HEK293 (cell line): Measurements from ENCODE around the gene RHBDD1.

ENCODE experiments used
- CTCF ChIA-PET: fragments of 350-600 bp; formaldehyde crosslinking; extraction: SDS; loops from one replicate; lab custom pipeline; 2021; ENCODE audit warnings: antibody characterized with exemption; lab: Yijun Ruan, JAX
- POLR2A ChIA-PET: fragments of 300-600 bp; formaldehyde crosslinking; extraction: SDS; loops from one replicate; lab custom pipeline; 2020; ENCODE audit warnings: antibody characterized with exemption, inconsistent platforms; lab: Yijun Ruan, JAX
- H3K27ac ChIP-seq: fragments of 200-500 bp; sonication (Bioruptor generic); 2 replicates; pipeline ENCODE4 v1.5.1; 2014; ENCODE audit warnings: low read depth, low read length, control low read depth, inconsistent platforms; ENCODE audit errors: extremely low read depth
- H3K36me3 ChIP-seq, 2 experiments: fragments of 200-500 bp in 1 of 2; sonication (Bioruptor generic) in 1 of 2; 1 replicate in 1 of 2; 2 replicates in 1 of 2; pipeline ENCODE4 v1.5.1; 2014 to 2017; ENCODE audit warnings: inconsistent platforms in 2 of 2, low read length in 2 of 2; ENCODE audit not compliant: control insufficient read depth in 2 of 2, insufficient read depth in 1 of 2
- H3K4me1 ChIP-seq: fragments of 200-500 bp; sonication (Bioruptor generic); 2 replicates; pipeline ENCODE4 v1.5.1; 2014; ENCODE audit warnings: mild to moderate bottlenecking, low read length, inconsistent platforms; ENCODE audit not compliant: control insufficient read depth, insufficient read depth
- H3K4me3 ChIP-seq: 2 replicates; pipeline ENCODE4 v1.5.1; 2011; ENCODE audit warnings: low read depth, mild to moderate bottlenecking, control low read depth, low read length, moderate library complexity
- H3K9me3 ChIP-seq: fragments of 200-500 bp; sonication (Bioruptor generic); 2 replicates; pipeline ENCODE4 v1.5.1; 2014; ENCODE audit warnings: low read depth, low read length, inconsistent platforms; ENCODE audit not compliant: control insufficient read depth, insufficient read depth
- GLI2 ChIP-seq: fragments of 450-650 bp; formaldehyde crosslinking; IDR thresholded peaks from 2 replicates; pipeline ENCODE4; 2017; ENCODE audit warnings: missing biosample characterization, missing genetic modification characterization, low read depth, borderline replicate concordance
- GLIS1 ChIP-seq: fragments of 450-650 bp; formaldehyde crosslinking; IDR thresholded peaks from 2 replicates; pipeline ENCODE4 v1.5.1; 2016; ENCODE audit warnings: missing biosample characterization, missing genetic modification characterization
- PATZ1 ChIP-seq: fragments of 450-650 bp; formaldehyde crosslinking; IDR thresholded peaks from 2 replicates; pipeline ENCODE4 v1.5.1; 2016; ENCODE audit warnings: missing biosample characterization, missing genetic modification characterization
- SP2 ChIP-seq: fragments of 450-650 bp; formaldehyde crosslinking; IDR thresholded peaks from 2 replicates; pipeline ENCODE4 v1.5.1; 2016; ENCODE audit warnings: missing biosample characterization, missing genetic modification characterization
- TRIM28 ChIP-seq: IDR thresholded peaks from 2 replicates; pipeline ENCODE4 v1.6.1; 2011; ENCODE audit warnings: low read length, control low read depth, borderline replicate concordance
- YY1 ChIP-seq: fragments of 450-650 bp; formaldehyde crosslinking; IDR thresholded peaks from 2 replicates; pipeline ENCODE4 v1.5.1; 2018; ENCODE audit warnings: missing biosample characterization, missing genetic modification characterization
- YY2 ChIP-seq: fragments of 450-650 bp; formaldehyde crosslinking; IDR thresholded peaks from 2 replicates; pipeline ENCODE4 v1.5.1; 2016; ENCODE audit warnings: missing biosample characterization, missing genetic modification characterization
- ZBTB10 ChIP-seq: fragments of 450-650 bp; formaldehyde crosslinking; IDR thresholded peaks from 2 replicates; pipeline ENCODE4 v1.5.1; 2016; ENCODE audit warnings: missing biosample characterization, missing genetic modification characterization
- ZBTB44 ChIP-seq: fragments of 450-650 bp; IDR thresholded peaks from 2 replicates; pipeline ENCODE4 v1.5.1; 2018; ENCODE audit warnings: missing biosample characterization, mild to moderate bottlenecking, missing genetic modification characterization
- ZBTB7A ChIP-seq: fragments of 450-650 bp; formaldehyde crosslinking; IDR thresholded peaks from 2 replicates; pipeline ENCODE4 v1.5.1; 2016; ENCODE audit warnings: low read depth, missing biosample characterization, missing genetic modification characterization
- ZIC2 ChIP-seq: fragments of 450-650 bp; formaldehyde crosslinking; IDR thresholded peaks from 2 replicates; pipeline ENCODE4 v1.5.1; 2016; ENCODE audit warnings: missing biosample characterization, missing genetic modification characterization
- ZNF121 ChIP-seq: fragments of 450-650 bp; formaldehyde crosslinking; IDR thresholded peaks from 2 replicates; pipeline ENCODE4 v1.5.1; 2016; ENCODE audit warnings: missing biosample characterization, missing genetic modification characterization
- ZNF174 ChIP-seq: fragments of 450-650 bp; formaldehyde crosslinking; IDR thresholded peaks from 2 replicates; pipeline ENCODE4 v1.5.0; 2017; ENCODE audit warnings: missing biosample characterization, mild to moderate bottlenecking, missing genetic modification characterization
- ZNF221 ChIP-seq: fragments of 450-650 bp; formaldehyde crosslinking; IDR thresholded peaks from 2 replicates; pipeline ENCODE4 v1.5.1; 2017; ENCODE audit warnings: missing biosample characterization, missing genetic modification characterization, borderline replicate concordance
- ZNF24 ChIP-seq: fragments of 450-650 bp; formaldehyde crosslinking; IDR thresholded peaks from 2 replicates; pipeline ENCODE4 v1.5.1; 2016; ENCODE audit warnings: missing biosample characterization, missing genetic modification characterization
- ZNF248 ChIP-seq: fragments of 450-650 bp; formaldehyde crosslinking; IDR thresholded peaks from 2 replicates; pipeline ENCODE4 v1.5.1; 2017; ENCODE audit warnings: missing biosample characterization, missing genetic modification characterization
- ZNF350 ChIP-seq: fragments of 450-650 bp; formaldehyde crosslinking; IDR thresholded peaks from 2 replicates; pipeline ENCODE4 v1.5.0; 2017; ENCODE audit warnings: missing biosample characterization, mild to moderate bottlenecking, missing genetic modification characterization
- ZNF362 ChIP-seq: fragments of 450-650 bp; formaldehyde crosslinking; IDR thresholded peaks from 2 replicates; pipeline ENCODE4 v1.5.1; 2016; ENCODE audit warnings: missing biosample characterization, missing genetic modification characterization
- ZNF391 ChIP-seq: fragments of 450-650 bp; formaldehyde crosslinking; IDR thresholded peaks from 2 replicates; pipeline ENCODE4 v1.5.1; 2016; ENCODE audit warnings: low read depth, missing biosample characterization, missing genetic modification characterization, borderline replicate concordance
- ZNF449 ChIP-seq: fragments of 450-650 bp; formaldehyde crosslinking; IDR thresholded peaks from 2 replicates; pipeline ENCODE4 v1.5.1; 2017; ENCODE audit warnings: missing biosample characterization, mild to moderate bottlenecking, missing genetic modification characterization, moderate library complexity
- ZNF560 ChIP-seq: fragments of 450-650 bp; formaldehyde crosslinking; IDR thresholded peaks from 2 replicates; pipeline ENCODE4 v1.5.1; 2017; ENCODE audit warnings: missing biosample characterization, missing genetic modification characterization, borderline replicate concordance
- ZNF596 ChIP-seq: fragments of 450-650 bp; IDR thresholded peaks from 2 replicates; pipeline ENCODE4 v1.5.0; 2018; ENCODE audit warnings: missing biosample characterization, mild to moderate bottlenecking, missing genetic modification characterization, moderate library complexity
- ZNF626 ChIP-seq: fragments of 450-650 bp; sonication (Bioruptor Pico); formaldehyde crosslinking; IDR thresholded peaks from 2 replicates; pipeline ENCODE4 v1.5.1; 2018; ENCODE audit warnings: missing biosample characterization, missing genetic modification characterization, inconsistent platforms
- ZNF629 ChIP-seq: fragments of 450-650 bp; formaldehyde crosslinking; IDR thresholded peaks from 2 replicates; pipeline ENCODE4 v1.5.1; 2017; ENCODE audit warnings: missing biosample characterization, missing genetic modification characterization
- ZNF843 ChIP-seq: fragments of 450-650 bp; formaldehyde crosslinking; IDR thresholded peaks from 2 replicates; pipeline ENCODE4 v1.5.1; 2016; ENCODE audit warnings: missing biosample characterization, missing genetic modification characterization
- ZSCAN5A ChIP-seq: fragments of 450-650 bp; formaldehyde crosslinking; IDR thresholded peaks from 2 replicates; pipeline ENCODE4 v1.5.1; 2016; ENCODE audit warnings: missing biosample characterization, missing genetic modification characterization

Gene RHBDD1

GRCh38 chr2:226873826-226874225 is 38.0 kb downstream of the RHBDD1 start (continued):
- TF ChIP-seq PATZ1 (tag by site-specific recombination) (no peak), YY2 (tag by site-specific recombination) (no peak), ZNF362 (no peak), ZNF350 (tag by site-specific recombination) (no peak), ZNF843 (no peak), TRIM28 (no peak), ZSCAN5A (tag by site-specific recombination) (no peak), ZNF391 (tag by site-specific recombination) (no peak), GLI2 (tag by site-specific recombination) (no peak), GLIS1 (tag by site-specific recombination) (no peak), ZBTB7A (tag by site-specific recombination) (no peak)

- POLR2A ChIA-PET = no interaction called here
- CTCF ChIA-PET = no interaction called here
- no peak overlapping the region for H3K27ac ChIP-seq
These were observed 38.9 kb downstream of the RHBDD1 start for GRCh38 chr2:226874749-226875148.

More at GRCh38 chr2:226874749-226875148, 38.9 kb downstream of the RHBDD1 start:
- H3K9me3 ChIP-seq = no peaks in the 10 kb centered on the region
- H3K4me3 ChIP-seq = no peak overlapping the region
- no peaks in the 10 kb centered on the region for H3K4me1 ChIP-seq
- TF ChIP-seq ZNF121 (tag by site-specific recombination) = no peak
- no peak for TF ChIP-seq SP2 (tag by site-specific recombination)
- no peak for TF ChIP-seq ZNF596 (tag by site-specific recombination)
- TF ChIP-seq ZNF174 (tag by site-specific recombination) = no peak
- TF ChIP-seq ZNF221 (tag by site-specific recombination) = no peak
- no peak for TF ChIP-seq YY1 (tag by site-specific recombination)
- TF ChIP-seq ZNF449 = no peak
- TF ChIP-seq ZBTB44 (tag by site-specific recombination) = no peak
- TF ChIP-seq ZNF248 (tag by site-specific recombination) = no peak
- TF ChIP-seq ZIC2 (tag by site-specific recombination) = no peak
- TF ChIP-seq ZBTB10 (tag by site-specific recombination) = no peak
- no peak for TF ChIP-seq ZNF560
- TF ChIP-seq ZNF626 = no peak
- no peak for TF ChIP-seq ZBTB7A (tag by site-specific recombination)
- TF ChIP-seq ZNF24 = no peak
- no peak for TF ChIP-seq ZNF629
- H3K36me3 ChIP-seq = peaks cover 0 to 7% of the 10 kb centered on the region in 2 experiments; a peak in 1 of 3 replicates
